ENCODE data around the gene KLHL15. TPM values are rescaled to one million over a fixed set of nuclear protein-coding genes. Genes with fewer than 3 reads are reported as not detected.

KLHL15 gene
- total RNA-seq (ENCODE audit: low replicate concordance) = 4.8 and 4.9 TPM in 2 replicates

GRCh38 chrX:24027086-24027485 is at the start of gene KLHL15:
TSS of gene KLHL15 (minus strand) at chrX:24027186. CDS start at chrX:24006693, 20,493 bp downstream.

GRCh38 chrX:24054182-24055042 is 27.4 kb upstream of the KLHL15 start, which contains the start of gene EIF2S3:
TSS of gene EIF2S3 (plus strand) at chrX:24054956. CDS start at chrX:24054969, 13 bp downstream.

Other genes with a start within 250 kb of the KLHL15 start
- 63.2 and 472 TPM in 2 replicates for gene SAT1, start 244.0 kb downstream of the KLHL15 start, total RNA-seq (ENCODE audit: low replicate concordance)
- 1.9 and 12.0 TPM in 2 replicates for gene APOO, start 119.2 kb downstream of the KLHL15 start, total RNA-seq (ENCODE audit: low replicate concordance)
- not detected in 2 replicates for gene CXorf58, start 119.2 kb downstream of the KLHL15 start, total RNA-seq (ENCODE audit: low replicate concordance)
- 250 and 364 TPM in 2 replicates for gene EIF2S3, start 27.8 kb upstream of the KLHL15 start, total RNA-seq (ENCODE audit: low replicate concordance)
- gene ZFX, start 122.5 kb upstream of the KLHL15 start, total RNA-seq (ENCODE audit: low replicate concordance) = 25.9 and 74.2 TPM in 2 replicates